Mammary epithelial cell (primary cell): ENCODE results near the gene STAC2.

Source experiments
- CTCF ChIP-seq, 2 donors: IDR thresholded peaks in 1 of 2; conservative IDR thresholded peaks in 1 of 2; 2 replicates each; pipeline ENCODE4 v1.5.1; 2011 to 2012; ENCODE audit warnings: inconsistent platforms in 2 of 2, low read length in 2 of 2, mild to moderate bottlenecking in 2 of 2, control low read depth in 1 of 2, low read depth in 1 of 2; ENCODE audit not compliant: insufficient read depth in 1 of 2; ENCODE audit errors: extremely low read depth in 1 of 2
- EZH2 ChIP-seq: IDR thresholded peaks from 2 replicates; pipeline ENCODE4 v1.6.1; 2012; ENCODE audit warnings: low read length, inconsistent platforms, borderline replicate concordance

DNA sequence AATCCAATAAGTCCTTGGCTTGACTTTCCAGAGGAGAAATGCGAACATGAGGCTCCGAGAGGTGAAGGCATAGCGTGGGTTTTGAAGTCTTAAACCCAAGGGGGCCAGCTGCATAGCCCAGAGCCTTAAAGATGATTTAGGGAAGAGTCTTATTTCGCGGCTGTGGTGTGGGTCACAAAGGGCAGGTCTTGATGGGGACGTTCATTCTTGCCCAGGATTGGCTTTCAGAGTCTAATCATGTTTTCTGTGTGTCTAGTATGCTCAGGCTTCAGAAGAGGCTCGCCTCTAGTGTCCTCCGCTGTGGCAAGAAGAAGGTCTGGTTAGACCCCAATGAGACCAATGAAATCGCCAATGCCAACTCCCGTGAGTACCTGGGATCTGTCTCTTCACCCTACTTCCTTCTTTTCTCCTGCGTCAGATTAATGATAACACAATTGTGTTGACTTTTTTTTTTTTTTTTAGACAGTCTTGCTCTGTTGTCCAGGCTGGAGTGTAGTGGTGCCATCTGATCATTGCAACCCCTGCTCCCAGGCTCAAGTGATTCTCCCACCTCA is 24.7 kb downstream of the STAC2 start:
- TF ChIP-seq CTCF (conservative IDR thresholded peaks at IDR 0.05 in 1 of 2, IDR thresholded peaks at IDR 0.05 in 1 of 2; ENCODE audit: extremely low read depth in 1 of 2, insufficient read depth in 1 of 2, low read depth in 1 of 2, low read length in 2 of 2) (no peak), EZH2 (no peak)
